ENCODE measurements around the gene PLCH1.

DNA sequence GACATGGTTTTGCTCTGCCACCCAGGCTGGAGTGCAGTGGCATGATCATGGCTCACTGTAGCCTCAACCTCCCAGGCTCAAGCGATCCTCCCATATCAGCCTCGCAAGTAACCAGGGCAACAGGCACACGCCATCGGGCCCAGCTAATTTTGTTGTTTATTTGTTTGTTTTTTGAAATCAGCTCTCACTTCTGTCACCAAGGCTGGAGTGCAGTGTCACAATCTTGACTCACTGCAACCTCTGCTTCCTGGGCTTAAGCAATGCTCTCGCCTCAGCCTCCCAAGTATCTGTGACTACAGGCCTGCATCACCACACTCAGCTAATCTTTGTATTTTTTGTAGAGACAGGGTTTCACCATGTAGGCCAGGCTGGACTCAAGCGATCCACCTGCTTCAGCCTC lies 26.3 kb upstream of the PLCH1 start:
- TF ChIP-seq, protein P1, sequence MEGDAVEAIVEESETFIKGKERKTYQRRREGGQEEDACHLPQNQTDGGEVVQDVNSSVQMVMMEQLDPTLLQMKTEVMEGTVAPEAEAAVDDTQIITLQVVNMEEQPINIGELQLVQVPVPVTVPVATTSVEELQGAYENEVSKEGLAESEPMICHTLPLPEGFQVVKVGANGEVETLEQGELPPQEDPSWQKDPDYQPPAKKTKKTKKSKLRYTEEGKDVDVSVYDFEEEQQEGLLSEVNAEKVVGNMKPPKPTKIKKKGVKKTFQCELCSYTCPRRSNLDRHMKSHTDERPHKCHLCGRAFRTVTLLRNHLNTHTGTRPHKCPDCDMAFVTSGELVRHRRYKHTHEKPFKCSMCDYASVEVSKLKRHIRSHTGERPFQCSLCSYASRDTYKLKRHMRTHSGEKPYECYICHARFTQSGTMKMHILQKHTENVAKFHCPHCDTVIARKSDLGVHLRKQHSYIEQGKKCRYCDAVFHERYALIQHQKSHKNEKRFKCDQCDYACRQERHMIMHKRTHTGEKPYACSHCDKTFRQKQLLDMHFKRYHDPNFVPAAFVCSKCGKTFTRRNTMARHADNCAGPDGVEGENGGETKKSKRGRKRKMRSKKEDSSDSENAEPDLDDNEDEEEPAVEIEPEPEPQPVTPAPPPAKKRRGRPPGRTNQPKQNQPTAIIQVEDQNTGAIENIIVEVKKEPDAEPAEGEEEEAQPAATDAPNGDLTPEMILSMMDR (IDR thresholded peaks at IDR 0.05), result no peak
- no peak for TF ChIP-seq POLR2A (IDR thresholded peaks at IDR 0.05)
